Hepatocyte (in vitro differentiated cells): ENCODE data around the gene PITHD1.

Source experiments
- EZH2 ChIP-seq: fragments of 200-600 bp; sonication (generic); IDR thresholded peaks from 2 replicates; pipeline ENCODE4 v1.6.1; 2016; ENCODE audit warnings: antibody characterized with exemption, mild to moderate bottlenecking, borderline replicate concordance
- TF ChIP-seq, protein P1 (sequence below): fragments of 200-600 bp; sonication (generic); IDR thresholded peaks from 2 replicates; pipeline ENCODE4 v1.5.1; 2016; ENCODE audit warnings: antibody characterized with exemption, mild to moderate bottlenecking; ENCODE audit not compliant: poor library complexity

DNA sequence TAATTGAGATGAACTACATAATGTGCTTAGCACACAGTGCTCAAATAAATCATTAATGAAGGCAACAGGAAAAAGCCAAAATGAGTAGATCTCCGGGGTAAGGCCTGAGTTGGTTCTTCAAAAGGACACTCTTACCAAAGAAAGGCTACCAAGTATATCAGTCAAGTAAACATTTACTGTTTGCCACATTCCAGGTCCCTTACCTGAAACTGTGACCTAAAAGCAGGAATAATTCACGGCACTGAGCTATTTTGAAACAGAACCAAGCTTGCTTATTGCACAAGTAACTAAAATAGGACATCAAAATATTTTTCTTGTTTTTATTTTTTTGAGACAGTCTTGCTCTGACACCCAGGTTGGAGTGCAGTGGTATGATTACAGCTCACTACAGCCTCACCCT, 2.0 kb upstream of the PITHD1 start:
- TF ChIP-seq, protein P1, sequence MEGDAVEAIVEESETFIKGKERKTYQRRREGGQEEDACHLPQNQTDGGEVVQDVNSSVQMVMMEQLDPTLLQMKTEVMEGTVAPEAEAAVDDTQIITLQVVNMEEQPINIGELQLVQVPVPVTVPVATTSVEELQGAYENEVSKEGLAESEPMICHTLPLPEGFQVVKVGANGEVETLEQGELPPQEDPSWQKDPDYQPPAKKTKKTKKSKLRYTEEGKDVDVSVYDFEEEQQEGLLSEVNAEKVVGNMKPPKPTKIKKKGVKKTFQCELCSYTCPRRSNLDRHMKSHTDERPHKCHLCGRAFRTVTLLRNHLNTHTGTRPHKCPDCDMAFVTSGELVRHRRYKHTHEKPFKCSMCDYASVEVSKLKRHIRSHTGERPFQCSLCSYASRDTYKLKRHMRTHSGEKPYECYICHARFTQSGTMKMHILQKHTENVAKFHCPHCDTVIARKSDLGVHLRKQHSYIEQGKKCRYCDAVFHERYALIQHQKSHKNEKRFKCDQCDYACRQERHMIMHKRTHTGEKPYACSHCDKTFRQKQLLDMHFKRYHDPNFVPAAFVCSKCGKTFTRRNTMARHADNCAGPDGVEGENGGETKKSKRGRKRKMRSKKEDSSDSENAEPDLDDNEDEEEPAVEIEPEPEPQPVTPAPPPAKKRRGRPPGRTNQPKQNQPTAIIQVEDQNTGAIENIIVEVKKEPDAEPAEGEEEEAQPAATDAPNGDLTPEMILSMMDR, result no peak
- no peak for TF ChIP-seq EZH2
